ENCODE data around the gene IL1RAP.
"Not testable (repeated sequence)": the region's sequence is repeated elsewhere in the genome, so short reads cannot be mapped to it uniquely, and the experiment has no call there.

IL1RAP gene

DNA sequence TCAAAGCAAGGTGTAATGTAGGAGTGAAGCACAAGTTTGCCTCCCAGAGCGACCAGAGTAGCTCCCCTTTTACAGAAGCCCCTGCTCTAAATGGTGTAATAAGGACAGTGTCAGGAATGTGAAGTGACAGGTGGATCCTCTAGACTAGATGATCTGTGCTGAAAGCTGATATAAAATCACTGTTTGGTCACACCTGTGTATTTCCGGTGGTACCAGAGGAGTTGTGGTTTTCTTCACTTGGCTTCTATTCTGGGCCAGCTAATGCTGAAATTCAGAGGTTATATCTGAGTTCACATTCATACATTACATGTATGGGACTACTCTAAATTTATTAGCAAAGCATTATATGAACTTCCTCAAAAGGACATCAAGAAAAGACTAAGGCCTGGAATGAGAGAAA lies 117.4 kb downstream of the IL1RAP start:
- Mint-ChIP-seq H3K4me1 (peaks cover 8% of the 10 kb centered on the region), H3K36me3 (peaks cover 6% of the 10 kb centered on the region), H3K4me3 (no peak overlapping the region), H3K9me3 (no peaks in the 10 kb centered on the region), H3K27ac (no peak overlapping the region), H3K27me3 (no peaks in the 10 kb centered on the region)
- CTCF ChIA-PET = no interaction called here
- DNase-seq = no peak

DNA sequence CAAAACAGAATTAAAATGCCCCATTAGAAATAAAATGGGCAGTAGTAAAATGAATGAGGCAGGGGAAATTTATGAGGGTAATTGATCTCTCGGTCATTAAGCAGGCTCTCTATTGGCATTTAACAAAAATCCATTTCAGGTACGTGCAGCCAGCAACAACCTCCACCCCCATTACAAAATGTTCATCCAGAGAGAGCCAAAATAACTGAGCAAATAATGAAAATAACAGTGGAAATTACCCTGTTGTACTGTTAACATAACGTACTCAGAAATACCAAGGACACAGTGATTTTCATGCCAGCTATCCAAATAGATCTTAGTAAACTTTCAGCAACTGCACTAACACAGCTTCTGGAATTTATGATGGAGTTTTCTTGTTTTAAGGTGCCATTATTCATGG lies 127.7 kb downstream of the IL1RAP start:
- Mint-ChIP-seq H3K27me3 (no peaks in the 10 kb centered on the region), H3K4me1 (no peaks in the 10 kb centered on the region), H3K36me3 (peaks cover 2% of the 10 kb centered on the region), H3K4me3 (no peak overlapping the region), H3K9me3 (no peaks in the 10 kb centered on the region), H3K27ac (no peak overlapping the region)
- CTCF ChIA-PET = interaction anchor here (0.5 kb wide), 1 partner anchor 33 kb away, joined by 3 read pairs; no protein-coding TSS in a partner anchor
- no peak for DNase-seq

DNA sequence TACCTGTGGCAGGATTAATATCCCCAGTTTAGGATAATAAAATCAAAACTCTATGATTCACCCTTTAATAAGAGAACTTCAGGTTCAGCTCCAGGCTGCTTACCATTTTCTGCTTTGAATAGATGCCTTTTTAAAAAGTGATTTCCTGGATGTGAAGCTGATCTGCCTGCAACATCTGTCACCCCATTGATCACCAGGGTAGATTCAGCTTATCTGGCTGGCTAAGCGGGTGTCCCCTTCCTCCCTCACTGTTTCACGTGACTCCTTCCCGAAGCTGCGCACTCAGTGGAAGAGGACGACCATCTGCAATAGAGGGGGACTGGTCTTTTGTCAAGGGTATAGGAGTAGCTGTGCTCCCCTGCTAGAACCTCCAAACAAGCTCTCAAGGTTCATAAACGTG lies 128.1 kb downstream of the IL1RAP start:
- H3K27me3 Mint-ChIP-seq = no peaks in the 10 kb centered on the region
- CTCF ChIA-PET = no interaction called here

DNA sequence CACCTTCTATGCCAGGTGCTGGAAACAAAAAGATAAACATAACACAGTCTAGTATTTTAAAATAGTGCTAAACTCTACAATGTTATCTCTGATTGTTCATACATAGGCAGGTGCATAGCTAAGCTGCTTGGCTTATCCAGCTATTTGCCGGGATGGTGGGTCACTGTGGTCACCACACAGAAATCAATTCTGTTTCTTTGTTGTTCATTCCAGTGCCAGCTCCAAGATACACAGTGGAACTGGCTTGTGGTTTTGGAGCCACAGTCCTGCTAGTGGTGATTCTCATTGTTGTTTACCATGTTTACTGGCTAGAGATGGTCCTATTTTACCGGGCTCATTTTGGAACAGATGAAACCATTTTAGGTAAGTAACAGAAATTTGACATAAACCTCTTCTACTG lies 130.2 kb downstream of the IL1RAP start:
- H3K27me3 Mint-ChIP-seq = no peaks in the 10 kb centered on the region
- no peak overlapping the region for H3K27ac Mint-ChIP-seq
- DNase-seq = no peak
- no peaks in the 10 kb centered on the region for H3K4me1 Mint-ChIP-seq
- no peaks in the 10 kb centered on the region for H3K9me3 Mint-ChIP-seq
- CTCF ChIA-PET = no interaction called here
- H3K36me3 Mint-ChIP-seq = peaks cover 4% of the 10 kb centered on the region
- H3K4me3 Mint-ChIP-seq = no peak overlapping the region

More for the DNA sequence above, 128.1 kb downstream of the IL1RAP start:
- no peak overlapping the region for H3K4me3 Mint-ChIP-seq
- no peak overlapping the region for H3K27ac Mint-ChIP-seq
- DNase-seq = no peak
- H3K4me1 Mint-ChIP-seq = no peaks in the 10 kb centered on the region
- H3K36me3 Mint-ChIP-seq = peaks cover 2% of the 10 kb centered on the region
- H3K9me3 Mint-ChIP-seq = no peaks in the 10 kb centered on the region

DNA sequence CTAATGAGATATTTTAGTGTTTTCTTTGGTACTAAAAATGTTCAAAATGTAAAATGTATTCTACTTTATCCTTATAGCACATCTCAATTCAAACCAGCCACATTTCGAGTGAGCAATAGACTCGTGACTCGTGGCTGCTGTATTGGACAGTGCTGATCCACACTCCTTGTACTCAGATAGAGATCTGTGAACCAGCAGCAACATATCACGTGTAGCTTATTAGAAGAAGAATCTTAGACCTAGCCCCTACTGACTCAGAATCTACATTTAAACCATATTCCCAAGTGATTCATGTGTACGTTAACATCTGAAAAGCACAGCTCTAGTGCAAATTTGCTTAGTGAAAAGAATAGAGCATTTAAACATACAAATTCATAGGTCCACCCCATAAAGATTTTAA lies 130.9 kb downstream of the IL1RAP start:
- H3K36me3 Mint-ChIP-seq = peaks cover 4% of the 10 kb centered on the region
- no peaks in the 10 kb centered on the region for H3K27me3 Mint-ChIP-seq
- H3K27ac Mint-ChIP-seq = no peak overlapping the region
- DNase-seq = no peak
- CTCF ChIA-PET = no interaction called here
- no peaks in the 10 kb centered on the region for H3K9me3 Mint-ChIP-seq
- H3K4me1 Mint-ChIP-seq = no peaks in the 10 kb centered on the region
- H3K4me3 Mint-ChIP-seq = no peak overlapping the region

DNA sequence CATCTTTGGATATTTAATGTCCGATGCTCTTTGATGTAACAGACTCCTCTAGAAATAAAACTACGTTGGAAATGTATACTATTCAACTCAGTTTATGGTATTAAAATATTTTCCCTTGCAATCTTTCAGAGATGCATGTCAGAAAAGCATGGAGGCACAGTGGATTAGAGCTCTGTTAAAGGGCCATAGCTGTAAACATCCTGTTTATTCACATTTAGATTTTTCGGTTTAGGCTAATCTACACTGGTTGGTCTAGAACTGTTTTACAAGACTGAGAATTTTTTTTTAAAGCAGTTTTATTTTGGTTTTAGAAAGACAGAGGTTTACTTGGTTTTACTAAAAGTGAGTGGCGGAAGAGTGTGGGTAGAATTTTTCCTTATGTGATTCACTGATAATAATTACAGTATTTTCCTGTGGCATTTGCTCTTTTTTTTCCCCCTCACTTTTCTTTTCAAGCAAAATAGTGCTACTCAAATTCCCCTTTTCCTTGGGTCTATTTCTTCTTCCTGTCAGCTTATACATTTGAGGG lies 132.1 kb downstream of the IL1RAP start:
- DNase-seq = no peak
- H3K4me3 Mint-ChIP-seq = no peak overlapping the region
- peaks cover 4% of the 10 kb centered on the region for H3K36me3 Mint-ChIP-seq
- H3K27ac Mint-ChIP-seq = no peak overlapping the region
- H3K9me3 Mint-ChIP-seq = no peaks in the 10 kb centered on the region
- H3K27me3 Mint-ChIP-seq = no peaks in the 10 kb centered on the region
- no peaks in the 10 kb centered on the region for H3K4me1 Mint-ChIP-seq
- CTCF ChIA-PET = no interaction called here

DNA sequence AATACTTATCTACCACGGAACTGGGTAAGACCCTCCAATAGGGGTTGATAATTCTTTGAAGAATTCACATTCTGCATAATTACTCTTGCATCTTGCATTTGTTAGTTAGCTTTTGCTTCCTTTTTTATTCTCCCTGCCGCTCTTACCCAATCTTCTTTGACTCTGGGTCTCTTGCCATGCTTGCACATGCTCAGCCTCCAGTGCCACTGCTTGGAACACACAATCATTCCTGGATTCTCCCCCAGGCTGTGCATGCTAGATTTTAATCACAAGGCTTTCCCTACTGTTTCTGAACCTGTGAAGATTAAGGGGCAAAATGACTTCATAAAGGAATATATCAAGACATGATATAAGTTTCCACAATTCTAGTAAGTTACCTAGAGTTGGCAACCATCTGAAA lies 133.1 kb downstream of the IL1RAP start:
- Mint-ChIP-seq H3K27ac (no peak overlapping the region), H3K4me1 (no peaks in the 10 kb centered on the region), H3K36me3 (peaks cover 4% of the 10 kb centered on the region), H3K9me3 (no peaks in the 10 kb centered on the region), H3K27me3 (no peaks in the 10 kb centered on the region), H3K4me3 (no peak overlapping the region)
- CTCF ChIA-PET = no interaction called here
- no peak for DNase-seq

DNA sequence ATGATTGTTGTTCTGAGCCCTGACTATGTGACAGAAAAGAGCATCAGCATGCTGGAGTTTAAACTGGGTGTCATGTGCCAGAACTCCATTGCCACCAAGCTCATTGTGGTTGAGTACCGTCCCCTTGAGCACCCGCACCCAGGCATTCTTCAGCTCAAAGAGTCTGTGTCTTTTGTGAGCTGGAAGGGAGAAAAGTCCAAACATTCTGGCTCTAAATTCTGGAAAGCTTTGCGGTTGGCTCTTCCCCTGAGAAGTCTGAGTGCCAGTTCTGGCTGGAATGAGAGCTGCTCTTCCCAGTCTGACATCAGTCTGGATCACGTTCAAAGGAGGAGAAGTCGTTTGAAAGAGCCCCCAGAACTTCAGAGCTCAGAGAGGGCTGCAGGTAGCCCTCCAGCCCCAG lies 142.0 kb downstream of the IL1RAP start:
- CTCF ChIA-PET = no interaction called here
- H3K36me3 Mint-ChIP-seq = no peaks in the 10 kb centered on the region
- H3K4me1 Mint-ChIP-seq = no peaks in the 10 kb centered on the region
- H3K4me3 Mint-ChIP-seq = no peak overlapping the region
- H3K27me3 Mint-ChIP-seq = peaks cover 7% of the 10 kb centered on the region
- no peak for DNase-seq
- no peaks in the 10 kb centered on the region for H3K9me3 Mint-ChIP-seq
- H3K27ac Mint-ChIP-seq = no peak overlapping the region

DNA sequence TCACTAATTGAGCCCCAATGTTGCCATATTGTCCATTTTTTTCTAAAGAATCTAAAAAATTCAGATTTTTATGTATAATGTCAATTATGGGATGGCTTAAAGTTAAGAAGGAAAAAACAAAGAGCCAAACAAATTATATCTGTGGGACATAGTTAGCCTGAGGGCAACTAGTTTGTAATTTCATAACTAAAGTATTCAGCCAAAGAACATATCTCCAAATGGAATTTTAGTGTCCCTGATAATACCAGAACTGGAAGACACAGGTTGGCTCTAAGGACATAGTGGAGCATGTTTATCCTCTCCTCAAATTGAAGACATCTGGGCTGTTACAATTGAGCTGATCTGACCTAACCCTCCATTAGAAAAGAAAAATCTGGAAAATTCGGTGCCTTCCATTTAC lies 144.2 kb downstream of the IL1RAP start:
- Mint-ChIP-seq H3K4me1 (no peaks in the 10 kb centered on the region), H3K4me3 (no peak overlapping the region), H3K9me3 (no peaks in the 10 kb centered on the region), H3K27ac (no peak overlapping the region), H3K36me3 (no peaks in the 10 kb centered on the region), H3K27me3 (peaks cover 7% of the 10 kb centered on the region)
- CTCF ChIA-PET = no interaction called here
- no peak for DNase-seq

DNA sequence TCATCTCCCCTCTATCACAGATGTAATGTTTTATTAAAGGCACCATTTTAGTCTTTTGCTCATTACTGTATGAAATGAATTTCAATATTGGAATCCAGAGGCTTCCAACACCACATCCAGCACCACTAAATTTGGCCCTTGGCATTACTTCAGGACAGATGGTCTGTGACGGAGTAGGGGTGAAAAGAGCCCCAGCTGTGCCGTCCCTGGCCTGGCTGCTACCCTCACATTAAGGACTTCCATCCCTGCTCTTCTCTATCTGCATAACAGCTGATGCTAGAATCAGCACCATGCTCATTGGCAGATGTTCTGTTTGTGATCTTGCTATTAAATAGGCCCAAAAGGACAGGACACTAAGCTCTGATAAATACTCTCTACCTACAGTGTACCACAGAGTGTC lies 152.9 kb downstream of the IL1RAP start:
- no peaks in the 10 kb centered on the region for H3K27me3 Mint-ChIP-seq
- DNase-seq = no peak
- no peak overlapping the region for H3K4me3 Mint-ChIP-seq
- CTCF ChIA-PET = no interaction called here
- no peaks in the 10 kb centered on the region for H3K4me1 Mint-ChIP-seq
- H3K27ac Mint-ChIP-seq = no peak overlapping the region
- H3K36me3 Mint-ChIP-seq = no peaks in the 10 kb centered on the region
- H3K9me3 Mint-ChIP-seq = no peaks in the 10 kb centered on the region

DNA sequence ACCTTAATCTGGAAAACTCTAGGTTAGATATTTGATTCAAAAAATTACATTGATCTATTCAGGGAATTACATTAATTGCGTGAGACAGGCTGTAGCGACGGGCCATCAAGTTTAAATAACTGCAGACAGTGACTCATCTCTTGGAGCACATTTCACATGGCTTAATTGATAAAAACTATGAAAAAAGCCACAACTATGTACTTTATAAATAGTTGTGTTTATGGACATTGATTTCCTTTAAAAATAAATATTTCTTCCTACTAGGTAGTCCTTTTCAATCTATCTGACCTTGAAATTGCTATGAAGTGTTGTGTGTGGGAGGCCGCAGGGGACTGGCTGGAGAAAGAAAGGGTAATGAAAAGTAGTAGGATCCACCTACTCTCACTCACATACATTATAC lies 157.8 kb downstream of the IL1RAP start:
- Mint-ChIP-seq H3K27ac (no peak overlapping the region), H3K36me3 (no peaks in the 10 kb centered on the region), H3K4me3 (no peak overlapping the region), H3K4me1 (no peaks in the 10 kb centered on the region), H3K27me3 (peaks cover 5% of the 10 kb centered on the region), H3K9me3 (no peaks in the 10 kb centered on the region)
- CTCF ChIA-PET = no interaction called here
- DNase-seq = no peak

DNA sequence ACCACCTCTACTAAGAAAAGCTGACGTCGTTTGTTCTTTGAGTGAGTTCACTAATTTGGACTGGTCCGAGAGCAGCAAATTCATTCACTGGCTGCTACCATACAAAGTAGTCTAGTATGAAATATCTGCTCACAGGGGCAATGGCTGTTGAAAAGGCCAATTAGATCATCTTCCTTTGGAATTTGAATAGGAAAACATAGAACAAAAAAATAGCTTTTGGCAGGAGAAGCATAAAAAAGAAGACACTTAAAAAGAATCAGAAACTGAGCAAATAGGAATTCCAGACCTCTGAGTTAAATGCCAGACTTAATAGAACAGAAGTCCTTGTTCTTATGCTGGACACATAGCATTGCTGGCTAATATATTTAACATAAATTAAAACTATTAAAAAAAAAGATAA lies 159.3 kb downstream of the IL1RAP start:
- Mint-ChIP-seq H3K4me3 (no peak overlapping the region), H3K27me3 (peaks cover 8% of the 10 kb centered on the region), H3K27ac (no peak overlapping the region), H3K9me3 (no peaks in the 10 kb centered on the region), H3K36me3 (no peaks in the 10 kb centered on the region), H3K4me1 (no peaks in the 10 kb centered on the region)
- no peak for DNase-seq
- CTCF ChIA-PET = no interaction called here

DNA sequence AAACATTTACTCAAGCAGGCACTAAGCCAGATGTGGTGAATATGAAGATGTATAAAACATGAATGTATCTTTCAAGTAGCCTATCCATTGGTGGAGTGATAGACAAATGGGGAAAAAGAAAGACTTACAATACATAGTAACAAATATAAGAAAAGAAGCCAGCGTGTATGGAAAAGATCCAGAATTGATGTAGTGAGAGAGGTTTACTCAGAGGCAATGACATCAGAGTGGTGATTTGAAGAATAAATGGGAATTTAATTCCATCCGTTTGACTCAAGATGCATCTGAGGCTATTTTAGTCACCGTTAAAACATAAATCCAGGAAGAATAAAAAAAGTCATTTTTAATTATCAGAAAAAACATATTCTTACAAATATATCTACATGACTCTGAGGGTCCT lies 162.6 kb downstream of the IL1RAP start:
- Mint-ChIP-seq H3K4me1 (no peaks in the 10 kb centered on the region), H3K36me3 (no peaks in the 10 kb centered on the region), H3K4me3 (no peak overlapping the region), H3K27me3 (peaks cover 8% of the 10 kb centered on the region), H3K9me3 (no peaks in the 10 kb centered on the region), H3K27ac (no peak overlapping the region)
- no peak for DNase-seq
- CTCF ChIA-PET = no interaction called here

DNA sequence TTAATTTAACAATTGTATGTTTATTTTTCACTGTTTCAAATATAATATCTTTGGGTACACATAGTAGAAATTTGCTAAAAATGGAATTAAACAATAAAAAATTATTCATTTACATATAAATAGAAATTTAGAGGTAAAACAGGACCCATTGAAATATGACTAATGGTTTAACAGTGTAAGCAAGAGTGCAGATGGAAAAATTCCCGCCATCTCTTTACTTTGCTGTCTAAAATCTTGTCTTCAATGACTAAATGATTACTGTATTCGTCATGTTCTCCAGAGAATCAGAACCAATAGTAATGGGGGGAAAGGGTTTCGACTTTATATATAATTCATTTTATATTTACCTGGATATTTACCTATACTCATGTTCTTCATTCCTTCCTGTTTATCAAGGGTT lies 163.1 kb downstream of the IL1RAP start:
- CTCF ChIA-PET = no interaction called here
- H3K36me3 Mint-ChIP-seq = no peaks in the 10 kb centered on the region

DNA sequence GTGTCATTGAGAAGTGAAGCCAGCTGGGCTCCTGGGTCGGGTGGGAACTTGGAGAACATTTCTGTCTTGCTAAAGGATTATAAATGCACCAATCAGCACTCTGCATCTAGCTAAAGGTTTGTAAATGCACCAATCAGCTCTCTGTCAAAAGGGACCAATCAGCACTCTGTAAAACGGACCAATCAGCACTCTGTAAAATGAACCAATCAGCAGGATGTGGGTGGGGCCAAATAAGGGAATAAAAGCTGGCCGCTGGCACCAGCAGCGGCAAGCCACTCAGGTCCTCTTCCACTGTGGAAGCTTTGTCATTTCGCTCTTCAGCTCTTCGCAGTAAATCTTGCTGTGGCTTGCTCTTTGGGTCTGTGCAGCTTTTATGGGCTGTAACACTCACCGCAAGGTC lies 164.0 kb downstream of the IL1RAP start:
- not testable (repeated sequence) for H3K4me3 Mint-ChIP-seq, H3K9me3 Mint-ChIP-seq, DNase-seq, H3K36me3 Mint-ChIP-seq, H3K4me1 Mint-ChIP-seq, H3K27ac Mint-ChIP-seq, H3K27me3 Mint-ChIP-seq
- CTCF ChIA-PET = interaction anchor here (0.6 to 0.7 kb wide), 2 partner anchors 123 to 156 kb away, joined by 3 to 4 read pairs; no protein-coding TSS in a partner anchor

More for the DNA sequence above, 163.1 kb downstream of the IL1RAP start:
- peaks cover 8% of the 10 kb centered on the region for H3K27me3 Mint-ChIP-seq
- no peak overlapping the region for H3K4me3 Mint-ChIP-seq
- no peak for DNase-seq
- no peak overlapping the region for H3K27ac Mint-ChIP-seq
- no peaks in the 10 kb centered on the region for H3K4me1 Mint-ChIP-seq
- no peaks in the 10 kb centered on the region for H3K9me3 Mint-ChIP-seq

DNA sequence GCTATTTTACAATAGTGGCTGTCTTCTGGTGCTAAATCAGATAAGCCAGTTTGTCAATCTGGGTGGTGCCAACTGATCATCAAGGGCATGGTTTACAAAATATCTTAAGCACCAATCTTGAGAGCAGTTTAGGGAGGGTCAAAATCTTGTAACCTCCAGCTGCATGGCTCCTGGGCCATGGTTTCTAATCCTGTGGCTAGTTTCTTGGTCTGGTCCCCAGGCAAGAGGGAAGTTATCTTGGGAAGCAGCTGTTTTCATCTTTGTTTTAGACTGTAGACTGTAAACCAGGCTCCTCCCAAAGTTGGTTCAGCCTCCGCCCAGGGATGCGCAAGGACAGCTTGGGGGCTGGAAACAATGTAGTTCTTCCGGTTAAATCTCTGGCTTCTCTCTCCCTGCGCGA lies 166.8 kb downstream of the IL1RAP start:
- Mint-ChIP-seq H3K27me3 (peaks cover 6% of the 10 kb centered on the region), H3K36me3 (no peaks in the 10 kb centered on the region), H3K27ac (no peak overlapping the region)

More for the DNA sequence above, 166.8 kb downstream of the IL1RAP start:
- CTCF ChIA-PET = no interaction called here
- H3K4me1 Mint-ChIP-seq = no peaks in the 10 kb centered on the region
- no peak overlapping the region for H3K4me3 Mint-ChIP-seq
- H3K9me3 Mint-ChIP-seq = no peaks in the 10 kb centered on the region
- no peak for DNase-seq
